Fibroblast of peridontal ligament (primary cell): Measurements from ENCODE around the gene THUMPD2.
A peak's percentile ranks its signal among the peaks of the same experiment; 100 is the strongest.
"Not testable (repeated sequence)": the region's sequence is repeated elsewhere in the genome, so short reads cannot be mapped to it uniquely, and the experiment has no call there.

ENCODE experiments used
- DNase-seq: peaks from one replicate; pipeline ENCODE4 v3.0.0-alpha.2; 2010; ENCODE audit errors: extremely low read depth

The THUMPD2 gene

GRCh38 chr2:39755466-39755865, 23.6 kb downstream of the THUMPD2 start:
- DNase-seq: no peak

DNA sequence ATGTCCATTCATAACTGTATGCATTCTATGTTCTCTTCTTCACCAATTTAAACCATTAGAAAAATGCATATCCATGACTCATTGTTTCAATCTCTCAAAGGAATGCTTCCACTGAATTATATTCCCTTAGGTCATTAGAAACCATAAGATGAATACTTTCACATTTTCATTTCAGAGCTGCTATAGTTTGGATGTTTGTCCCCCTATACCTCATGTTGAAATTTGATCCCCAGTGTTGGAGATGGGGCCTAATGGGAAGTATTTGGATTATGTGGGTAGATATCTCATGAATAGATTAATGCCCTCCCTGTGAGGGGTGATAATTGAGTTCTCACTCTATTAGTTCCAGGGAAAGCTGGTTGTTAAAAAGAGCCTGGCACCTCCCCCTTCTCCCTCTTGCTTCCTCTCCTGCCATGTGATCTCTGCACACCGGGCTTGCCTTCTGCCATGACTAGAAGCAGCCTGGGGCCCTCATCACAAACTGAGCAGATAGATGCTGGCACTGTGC, 35.7 kb downstream of the THUMPD2 start:
- peak; percentile 34 for DNase-seq

- no peak for DNase-seq
Measured at GRCh38 chr2:39741871-39742270, 37.2 kb downstream of the THUMPD2 start.

GRCh38 chr2:39739386-39739785, 39.7 kb downstream of the THUMPD2 start:
- no peak for DNase-seq

DNA sequence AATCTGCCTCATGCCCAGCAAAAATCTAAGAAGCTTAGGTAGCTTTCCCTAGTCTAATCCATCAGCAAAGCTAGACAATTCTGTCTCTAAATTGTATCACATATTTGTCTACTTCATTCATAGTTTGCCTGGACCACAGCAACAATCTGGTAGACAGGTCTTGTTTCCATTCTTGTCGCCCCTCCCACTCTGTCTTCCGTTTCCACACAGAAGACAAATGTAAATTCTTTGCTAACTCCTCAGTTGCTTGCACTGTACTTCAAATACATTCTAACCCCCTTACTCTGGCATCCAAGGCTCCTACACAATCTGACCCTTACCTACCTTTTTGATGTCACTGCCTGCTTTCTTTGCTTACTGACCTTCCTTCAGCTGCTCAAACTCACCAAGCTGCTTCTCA, 40.1 kb downstream of the THUMPD2 start:
- no peak for DNase-seq

DNA sequence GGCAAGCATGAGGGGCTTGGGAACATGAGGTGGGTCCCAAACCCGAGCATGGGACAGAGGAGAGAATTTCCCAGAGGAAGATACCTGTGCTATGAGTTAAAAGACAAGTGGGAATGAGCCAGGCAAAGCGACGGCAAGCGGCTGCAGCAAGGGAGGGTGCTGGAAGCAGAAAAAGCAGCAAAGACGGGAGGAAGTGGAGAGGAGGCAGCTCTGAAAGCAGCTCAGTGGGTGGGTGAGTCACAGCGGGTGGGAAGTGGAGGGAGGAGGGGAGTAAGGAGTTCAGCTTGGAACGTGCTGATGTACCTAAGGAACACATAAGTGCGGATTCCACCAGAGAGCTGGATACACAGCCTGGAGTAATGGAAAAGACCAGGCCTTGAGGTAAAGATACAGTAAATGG, 41.4 kb downstream of the THUMPD2 start:
- peak; percentile 58 for DNase-seq

- DNase-seq: peak; percentile 90
Measured at GRCh38 chr2:39736640-39737039, 42.4 kb downstream of the THUMPD2 start.

- no peak for DNase-seq
Measured at GRCh38 chr2:39735648-39736047, 43.4 kb downstream of the THUMPD2 start.

DNA sequence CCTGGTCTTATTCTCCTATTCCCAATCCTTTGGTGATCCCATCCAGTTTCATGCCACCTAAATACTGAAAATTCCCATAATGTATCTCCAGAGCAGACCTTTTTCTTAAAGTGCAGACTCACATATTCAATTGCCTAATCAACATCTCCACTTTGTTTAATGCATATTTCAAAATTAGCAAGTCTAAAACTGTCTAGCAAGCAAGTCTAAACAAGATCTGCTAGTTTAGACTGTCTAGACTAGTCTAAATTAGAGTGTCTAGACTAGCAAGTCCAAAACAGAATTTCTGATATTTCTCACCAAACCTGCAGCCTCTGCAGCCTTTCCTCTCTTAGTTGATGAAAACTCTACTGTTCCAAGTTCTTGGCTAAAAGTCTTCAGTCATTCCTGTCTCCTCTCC, 44.6 kb downstream of the THUMPD2 start:
- no peak for DNase-seq

GRCh38 chr2:39733070-39733674, 45.9 kb downstream of the THUMPD2 start:
- DNase-seq: peak; percentile 35

- peak; percentile 19 for DNase-seq
Measured at GRCh38 chr2:39732482-39732881, 46.6 kb downstream of the THUMPD2 start.

DNA sequence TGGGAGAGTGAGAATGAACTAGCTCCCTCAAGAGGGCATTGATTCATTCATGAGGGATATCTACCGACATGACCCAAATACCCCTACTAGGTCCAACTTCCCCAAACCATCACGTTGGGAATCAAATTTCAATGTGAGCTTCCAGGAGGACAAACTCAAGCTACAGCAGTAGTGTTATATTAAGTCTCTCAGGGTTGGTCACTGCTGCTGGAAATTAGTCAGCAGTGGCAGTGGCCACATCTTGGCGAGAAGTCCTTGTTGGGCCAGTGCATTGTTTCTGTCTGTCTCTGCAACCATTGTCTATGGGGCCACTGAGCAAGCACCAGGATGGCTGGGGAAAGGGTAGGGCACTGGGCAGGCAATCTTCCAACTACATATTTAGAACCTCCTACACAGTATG, 47.5 kb downstream of the THUMPD2 start:
- no peak for DNase-seq

DNA sequence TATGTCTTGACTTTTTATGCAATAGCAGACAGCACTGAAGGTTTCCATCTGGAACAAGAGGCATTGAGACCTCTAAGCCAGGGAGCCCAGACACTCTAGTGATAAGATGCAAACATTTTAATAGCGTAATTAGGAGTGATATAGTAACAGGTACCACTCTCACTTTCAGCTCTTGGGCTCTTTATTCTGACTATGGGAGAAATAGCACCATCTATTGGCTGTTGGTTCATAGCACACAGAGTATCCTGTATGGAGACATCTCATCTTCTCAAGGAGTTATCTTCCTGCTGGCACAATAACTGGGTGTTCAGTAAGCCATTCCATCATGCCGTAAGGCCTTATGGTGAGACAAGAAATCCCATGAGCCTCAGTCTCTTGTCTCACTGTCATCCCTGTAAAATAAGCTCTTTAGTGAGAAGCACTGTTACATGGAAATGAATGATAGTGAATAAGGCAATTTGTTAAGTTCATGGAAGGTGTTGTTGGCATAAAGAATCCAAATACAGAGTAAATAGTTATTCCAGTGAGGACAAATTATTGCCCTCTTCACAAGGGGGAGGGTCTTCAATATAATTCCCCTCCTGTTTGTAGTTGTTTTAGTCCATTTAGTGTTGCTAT, 48.3 kb downstream of the THUMPD2 start:
- DNase-seq: no peak

DNA sequence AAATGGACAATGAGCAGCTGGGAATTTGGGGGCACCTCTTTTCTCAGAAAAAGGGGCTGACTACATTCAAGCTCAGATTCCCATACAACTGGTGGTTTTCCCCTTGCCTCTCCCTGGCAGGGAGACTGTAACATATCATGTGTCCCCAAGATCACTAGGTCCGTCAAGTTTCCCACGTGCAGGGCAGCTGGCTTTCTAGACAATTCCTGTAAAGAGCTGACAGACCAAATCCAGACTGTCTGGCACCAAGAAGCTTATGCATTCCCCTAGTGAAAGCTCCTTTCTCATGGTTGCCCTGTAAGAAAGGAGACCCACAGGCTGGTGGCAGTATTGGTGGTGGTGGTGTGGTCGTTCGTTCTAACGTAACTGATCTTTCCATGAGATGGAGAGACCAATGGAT, 48.8 kb downstream of the THUMPD2 start:
- no peak for DNase-seq

GRCh38 chr2:39728941-39729351, 50.1 kb downstream of the THUMPD2 start:
- no peak for DNase-seq

DNA sequence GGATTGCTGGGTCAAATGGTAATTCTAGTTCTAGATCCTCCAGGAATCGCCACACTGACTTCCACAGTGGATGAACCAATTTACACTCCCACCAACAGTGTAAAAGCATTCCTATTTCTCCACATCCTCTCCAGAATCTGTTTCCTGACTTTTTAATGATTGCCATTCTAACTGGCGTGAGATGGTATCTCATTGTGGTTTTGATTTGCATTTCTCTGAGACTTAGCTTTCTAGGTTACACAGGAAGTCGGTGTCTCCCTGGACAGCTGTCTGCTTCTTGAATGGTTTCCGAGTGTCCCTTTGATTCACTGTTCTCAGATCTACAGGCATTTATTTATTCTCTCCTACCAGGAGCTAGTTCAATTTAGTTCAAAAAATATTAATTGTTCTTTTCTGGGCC, 51.0 kb downstream of the THUMPD2 start:
- DNase-seq: not testable (repeated sequence)

- DNase-seq: peak; percentile 25
Measured at GRCh38 chr2:39725401-39725800, 53.7 kb downstream of the THUMPD2 start.

GRCh38 chr2:39724828-39725144, 54.3 kb downstream of the THUMPD2 start:
- no peak for DNase-seq

DNA sequence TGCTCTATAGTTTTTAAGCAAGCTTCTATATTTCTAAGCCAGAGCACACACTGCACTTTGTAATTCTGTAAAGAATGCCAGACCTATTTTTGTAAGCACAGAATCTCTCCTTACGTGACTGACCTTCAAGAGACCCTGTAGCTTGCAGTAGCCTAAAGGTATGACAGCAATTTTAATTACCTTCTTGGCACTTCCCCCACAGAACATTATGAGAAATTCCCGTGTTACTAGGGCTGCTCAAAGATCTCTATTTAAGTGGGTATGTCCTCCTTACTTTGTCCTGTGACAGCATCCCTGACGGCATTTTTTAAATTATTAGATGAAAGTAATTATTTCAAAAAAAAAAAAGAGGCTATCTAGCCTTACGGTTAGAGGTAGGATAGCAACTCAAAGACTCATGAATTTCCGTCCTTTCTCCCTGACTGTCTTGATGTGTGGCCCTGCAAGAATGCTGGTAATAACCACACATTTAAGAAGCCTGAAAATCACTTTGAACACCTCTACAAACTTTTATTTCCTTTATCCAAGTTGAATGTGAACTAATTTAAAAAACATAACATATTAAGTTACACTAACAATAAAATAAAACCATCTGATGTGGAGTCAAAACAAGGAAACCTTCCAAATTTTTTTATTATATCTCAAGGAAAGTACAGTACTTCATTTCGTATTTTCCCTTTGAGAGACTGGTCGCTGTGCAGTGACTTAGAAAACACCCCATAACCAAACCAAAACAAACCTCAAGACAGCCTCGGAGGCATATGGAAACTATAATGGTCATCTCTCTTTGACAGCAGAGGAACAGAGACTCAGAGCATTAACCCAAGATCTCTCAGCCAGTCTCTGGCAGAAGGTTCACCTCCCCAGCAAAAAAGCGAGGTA, 54.9 kb downstream of the THUMPD2 start:
- no peak for DNase-seq

DNA sequence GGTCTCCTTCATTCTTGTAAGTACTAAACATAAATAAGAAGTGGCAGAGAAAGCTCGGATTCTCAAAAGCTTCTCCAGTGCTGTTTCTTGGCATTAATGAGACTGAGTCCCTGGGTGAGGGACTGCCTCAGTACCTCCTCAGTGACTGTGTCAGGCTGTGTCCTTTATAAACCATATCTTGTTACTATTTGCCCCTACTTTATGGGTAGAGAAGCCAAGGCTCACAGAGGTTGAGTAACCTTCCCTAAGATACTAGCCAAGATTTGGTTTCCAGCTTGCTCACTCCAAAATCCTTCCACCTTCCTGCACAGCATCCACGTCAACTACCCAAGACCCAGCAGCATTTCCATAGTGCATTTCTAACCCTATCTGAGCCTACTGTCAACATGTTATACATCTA, 55.6 kb downstream of the THUMPD2 start:
- no peak for DNase-seq

GRCh38 chr2:39720970-39721369, 58.1 kb downstream of the THUMPD2 start:
- DNase-seq: no peak

GRCh38 chr2:39719317-39719716, 59.7 kb downstream of the THUMPD2 start:
- DNase-seq: no peak

DNA sequence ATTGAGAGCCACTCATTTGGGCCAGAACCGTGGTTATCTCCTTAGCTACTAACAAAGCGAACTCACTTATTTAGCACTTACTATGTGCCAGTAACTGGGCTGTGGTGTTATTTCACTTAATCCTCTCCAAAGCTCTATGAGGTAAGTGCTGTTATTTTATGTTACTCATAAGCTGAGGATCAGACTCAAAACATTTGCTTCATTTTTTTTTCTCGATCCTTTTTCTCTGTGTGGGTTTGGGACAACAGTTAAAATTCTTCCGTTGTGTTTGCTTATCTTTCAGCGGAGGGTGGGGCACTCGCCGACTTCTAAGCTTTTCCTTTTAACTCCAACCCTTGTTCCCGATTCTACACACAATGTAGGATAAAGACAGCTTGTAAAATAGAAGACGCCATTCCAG, 60.6 kb downstream of the THUMPD2 start:
- DNase-seq: no peak
